Caco-2 (cell line): Measurements from ENCODE around the gene DGKK. TPM values are rescaled to one million over a fixed set of nuclear protein-coding genes. Genes with fewer than 3 reads are reported as not detected.

Source experiments
- BruUV-seq: library from RNA; stranded (reverse); fragments of 400-500 nt; replicated peaks from 2 replicates; lab custom pipeline; 2021; lab: Mats Ljungman, UMichigan
- CTCF ChIA-PET: fragments of 300-600 bp; sonication (Branson Sonifier 250); formaldehyde crosslinking; loops from one replicate; lab custom pipeline; 2022; ENCODE audit warnings: antibody characterized with exemption; lab: Charles Lee
- POLR2A ChIA-PET: fragments of 300-600 bp; sonication (Branson Sonifier 250); formaldehyde crosslinking; loops from one replicate; lab custom pipeline; 2022; ENCODE audit warnings: antibody characterized with exemption; lab: Charles Lee
- DNase-seq, 2 experiments: peaks; one replicate each; pipeline versions ENCODE4 v3.0.0 to v3.0.0-alpha.2; 2020 to 2022
- H3K27me3 ChIP-seq: replicated peaks from 2 replicates; pipeline ENCODE4 v1.6.0; 2011; ENCODE audit warnings: low read length; ENCODE audit not compliant: control insufficient read depth, insufficient read depth
- H3K36me3 ChIP-seq: 2 replicates; pipeline ENCODE4 v1.5.1; 2011; ENCODE audit warnings: low read length; ENCODE audit not compliant: control insufficient read depth, insufficient read depth
- H3K4me1 ChIP-seq: fragments of 250-450 bp; sonication (Bioruptor Pico); 2 replicates; pipeline ENCODE4 v1.5.1; 2020; ENCODE audit warnings: mild to moderate bottlenecking
- H3K4me3 ChIP-seq: 2 replicates; pipeline ENCODE4 v1.5.1; 2011; ENCODE audit warnings: low read depth, mild to moderate bottlenecking, control low read depth, low read length
- H3K9me3 ChIP-seq: fragments of 250-450 bp; sonication (Bioruptor Pico); 2 replicates; pipeline ENCODE4 v1.5.1; 2020; ENCODE audit warnings: mild to moderate bottlenecking, moderate library complexity
- H3K27ac Mint-ChIP-seq: one replicate; pipeline ENCODE4 v1.8.0; 2022; ENCODE audit warnings: mixed read lengths; ENCODE audit not compliant: unreplicated experiment
- H3K27me3 Mint-ChIP-seq: one replicate; pipeline ENCODE4 v1.8.0; 2022; ENCODE audit warnings: mixed read lengths; ENCODE audit not compliant: insufficient read depth, unreplicated experiment
- H3K36me3 Mint-ChIP-seq: one replicate; pipeline ENCODE4 v1.8.0; 2022; ENCODE audit warnings: mild to moderate bottlenecking, mixed read lengths; ENCODE audit not compliant: insufficient read depth, unreplicated experiment
- H3K4me1 Mint-ChIP-seq: one replicate; pipeline ENCODE4 v1.8.0; 2022; ENCODE audit warnings: low read depth, mixed read lengths; ENCODE audit not compliant: unreplicated experiment
- H3K4me3 Mint-ChIP-seq: one replicate; pipeline ENCODE4 v1.8.0; 2022; ENCODE audit warnings: mild to moderate bottlenecking, moderate library complexity, mixed read lengths; ENCODE audit not compliant: unreplicated experiment
- H3K9me3 Mint-ChIP-seq: one replicate; pipeline ENCODE4 v1.8.0; 2022; ENCODE audit warnings: mixed read lengths; ENCODE audit not compliant: unreplicated experiment
- intact Hi-C: fragments of 100-400 bp; cut with micrococcal nuclease; formaldehyde crosslinking; loops from one replicate; pipeline ENCODE4 v1.10.0; 2022; ENCODE audit not compliant: unreplicated experiment
- total RNA-seq: library from RNA; stranded (reverse); gene quantifications from 2 replicates; pipeline ENCODE4 v1.2.3, GENCODE V29; 2022
- TF ChIP-seq, protein P1 (sequence below), 2 experiments: fragments of 200-600 bp in 1 of 2; IDR thresholded peaks; 1 replicate in 1 of 2; 2 replicates in 1 of 2; pipeline versions ENCODE4 v1.5.1 to v1.8.0; 2011 to 2022; ENCODE audit warnings: antibody characterized with exemption in 1 of 2, control low read depth in 1 of 2, inconsistent platforms in 1 of 2, low read depth in 1 of 2, low read length in 1 of 2, mild to moderate bottlenecking in 1 of 2, moderate library complexity in 1 of 2; ENCODE audit not compliant: insufficient read depth in 1 of 2, severe bottlenecking in 1 of 2, unreplicated experiment in 1 of 2

The DGKK gene
- total RNA-seq, 1 experiment from 2014 or later, result 2.5 TPM

- DNase-seq, result peak in 1 of 2 experiments; percentile 9
- Histone ChIP-seq H3K4me3 (peak overlapping the region; percentile 33), H3K36me3 (no peaks in the 10 kb centered on the region), H3K27me3 (no peaks in the 10 kb centered on the region), H3K9me3 (no peaks in the 10 kb centered on the region), H3K4me1 (no peaks in the 10 kb centered on the region)
- H3K27me3 Mint-ChIP-seq, result peaks cover 17% of the 10 kb centered on the region
- H3K4me1 Mint-ChIP-seq, result peaks cover 9% of the 10 kb centered on the region
- TF ChIP-seq, protein P1, sequence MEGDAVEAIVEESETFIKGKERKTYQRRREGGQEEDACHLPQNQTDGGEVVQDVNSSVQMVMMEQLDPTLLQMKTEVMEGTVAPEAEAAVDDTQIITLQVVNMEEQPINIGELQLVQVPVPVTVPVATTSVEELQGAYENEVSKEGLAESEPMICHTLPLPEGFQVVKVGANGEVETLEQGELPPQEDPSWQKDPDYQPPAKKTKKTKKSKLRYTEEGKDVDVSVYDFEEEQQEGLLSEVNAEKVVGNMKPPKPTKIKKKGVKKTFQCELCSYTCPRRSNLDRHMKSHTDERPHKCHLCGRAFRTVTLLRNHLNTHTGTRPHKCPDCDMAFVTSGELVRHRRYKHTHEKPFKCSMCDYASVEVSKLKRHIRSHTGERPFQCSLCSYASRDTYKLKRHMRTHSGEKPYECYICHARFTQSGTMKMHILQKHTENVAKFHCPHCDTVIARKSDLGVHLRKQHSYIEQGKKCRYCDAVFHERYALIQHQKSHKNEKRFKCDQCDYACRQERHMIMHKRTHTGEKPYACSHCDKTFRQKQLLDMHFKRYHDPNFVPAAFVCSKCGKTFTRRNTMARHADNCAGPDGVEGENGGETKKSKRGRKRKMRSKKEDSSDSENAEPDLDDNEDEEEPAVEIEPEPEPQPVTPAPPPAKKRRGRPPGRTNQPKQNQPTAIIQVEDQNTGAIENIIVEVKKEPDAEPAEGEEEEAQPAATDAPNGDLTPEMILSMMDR (IDR thresholded peaks at IDR 0.05; ENCODE audit: insufficient read depth in 1 of 2, low read depth in 1 of 2, low read length in 1 of 2, severe bottlenecking in 1 of 2, unreplicated experiment in 1 of 2), result no peak
- no peaks in the 10 kb centered on the region for H3K36me3 Mint-ChIP-seq
- ChIA-PET CTCF (interaction anchor here (1.2 kb wide), 1 partner anchor 109 kb away, joined by 3 read pairs; no protein-coding TSS in a partner anchor), POLR2A (no interaction called here)
- H3K4me3 Mint-ChIP-seq, result peak overlapping the region; percentile 69
- no peaks in the 10 kb centered on the region for H3K9me3 Mint-ChIP-seq
- H3K27ac Mint-ChIP-seq, result no peak overlapping the region
- intact Hi-C loops, result loop anchor here (10.0 kb wide), 1 partner anchor 127 kb away; no protein-coding TSS in a partner anchor
- BruUV-seq, result no TSS peak
Measured at GRCh38 chrX:50471390-50471789, 765 bp upstream of the DGKK start.

DNA sequence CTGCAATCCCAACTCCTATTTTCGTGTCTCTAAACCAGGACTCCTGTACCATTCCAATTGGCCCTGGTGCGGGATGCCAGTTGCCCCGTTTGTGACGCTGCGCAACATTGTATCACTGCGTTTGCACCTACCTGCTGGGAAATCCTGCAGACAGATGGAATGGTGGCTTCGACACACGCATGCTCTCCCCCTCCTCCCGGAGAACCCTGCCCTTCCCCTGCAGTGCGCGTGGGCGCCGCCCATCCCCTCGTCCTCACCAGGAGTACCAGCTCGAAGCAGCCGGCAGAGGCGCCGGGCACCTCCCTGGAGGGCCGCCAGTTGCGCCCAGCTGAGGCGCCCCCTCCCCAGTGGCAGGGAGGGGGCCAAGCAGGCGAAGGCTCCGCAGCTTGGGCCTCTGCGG, 1.4 kb downstream of the DGKK start:
- Histone ChIP-seq H3K27me3 (no peaks in the 10 kb centered on the region), H3K4me3 (peak overlapping the region; percentile 16), H3K4me1 (no peaks in the 10 kb centered on the region), H3K36me3 (no peaks in the 10 kb centered on the region), H3K9me3 (no peaks in the 10 kb centered on the region)
- no peaks in the 10 kb centered on the region for H3K36me3 Mint-ChIP-seq
- peak in 1 of 2 experiments; percentile 12 for DNase-seq
- peak overlapping the region; percentile 57 for H3K4me3 Mint-ChIP-seq
- TF ChIP-seq, protein P1 (IDR thresholded peaks at IDR 0.05; ENCODE audit: insufficient read depth in 1 of 2, low read depth in 1 of 2, low read length in 1 of 2, severe bottlenecking in 1 of 2, unreplicated experiment in 1 of 2), result no peak
- ChIA-PET CTCF (no interaction called here), POLR2A (no interaction called here)
- H3K9me3 Mint-ChIP-seq, result no peaks in the 10 kb centered on the region
- no TSS peak for BruUV-seq
- intact Hi-C loops, result no loop called here
- no peak overlapping the region for H3K27ac Mint-ChIP-seq
- H3K27me3 Mint-ChIP-seq, result peaks cover 13% of the 10 kb centered on the region
- H3K4me1 Mint-ChIP-seq, result peaks cover 9% of the 10 kb centered on the region

- POLR2A ChIA-PET, result no interaction called here
- DNase-seq, result no peak
- Mint-ChIP-seq H3K36me3 (no peaks in the 10 kb centered on the region), H3K4me3 (no peak overlapping the region), H3K27me3 (no peaks in the 10 kb centered on the region), H3K4me1 (no peaks in the 10 kb centered on the region), H3K9me3 (no peaks in the 10 kb centered on the region), H3K27ac (no peak overlapping the region)
- intact Hi-C loops, result no loop called here
- Histone ChIP-seq H3K36me3 (no peaks in the 10 kb centered on the region), H3K9me3 (no peaks in the 10 kb centered on the region), H3K4me1 (no peaks in the 10 kb centered on the region), H3K4me3 (no peak overlapping the region), H3K27me3 (no peaks in the 10 kb centered on the region)
- TF ChIP-seq, protein P1 (IDR thresholded peaks at IDR 0.05; ENCODE audit: insufficient read depth in 1 of 2, low read depth in 1 of 2, low read length in 1 of 2, severe bottlenecking in 1 of 2, unreplicated experiment in 1 of 2), result no peak
- BruUV-seq, result no TSS peak
- CTCF ChIA-PET, result no interaction called here
Measured at GRCh38 chrX:50459615-50460014, 11.0 kb downstream of the DGKK start.
